Left lung (tissue), 10 donors: ENCODE measurements around the gene ABLIM3. TPM values are rescaled to one million over a fixed set of nuclear protein-coding genes. Genes with fewer than 3 reads are reported as not detected.

Source experiments
- ATAC-seq: fragments of 200-7000 bp; cut with Tn5 transposase; one replicate; pipeline ENCODE4 v1.9.1; 2020; ENCODE audit warnings: moderate library complexity
- DNase-seq, 4 donors: peaks; one replicate each; pipeline ENCODE4 v3.0.0-alpha.2; 2013 to 2020
- H3K27ac ChIP-seq, 2 donors: fragments of 200-600 bp; sonication (generic) in 1 of 2; one replicate each; pipeline versions ENCODE4 v1.5.0 to v1.8.0; 2020 to 2021
- H3K27me3 ChIP-seq, 2 donors: fragments of 200-600 bp; sonication (generic) in 1 of 2; one replicate each; pipeline versions ENCODE4 v1.5.0 to v1.8.0; 2020 to 2021
- H3K36me3 ChIP-seq, 2 donors: fragments of 200-600 bp; sonication (generic) in 1 of 2; one replicate each; pipeline versions ENCODE4 v1.5.0 to v1.8.0; 2020 to 2021
- H3K4me1 ChIP-seq, 2 donors: fragments of 200-600 bp; one replicate each; pipeline ENCODE4 v1.8.0; 2021
- H3K4me3 ChIP-seq, 2 donors: fragments of 200-600 bp; sonication (generic) in 1 of 2; one replicate each; pipeline versions ENCODE4 v1.5.0 to v1.8.0; 2020 to 2021; ENCODE audit warnings: mild to moderate bottlenecking in 1 of 2
- H3K9me3 ChIP-seq, 2 donors: fragments of 200-600 bp; sonication (generic) in 1 of 2; one replicate each; pipeline versions ENCODE4 v1.5.0 to v1.8.0; 2020 to 2021
- CTCF ChIP-seq, 2 donors: fragments of 200-600 bp; sonication (generic) in 1 of 2; IDR thresholded peaks; one replicate each; pipeline versions ENCODE4 v1.5.0 to v1.8.0; 2021; ENCODE audit warnings: antibody characterized with exemption in 2 of 2
- intact Hi-C, 2 donors: fragments of 100-400 bp; cut with DNase I; formaldehyde crosslinking; loops; one replicate each; pipeline versions ENCODE4 v1.11.2 to v1.14.2; 2022
- polyA plus RNA-seq, 6 donors: library from polyadenylated mRNA; unstranded; fragments of 120-200 nt; gene quantifications; one replicate each; pipeline ENCODE4 v1.2.1, GENCODE V29; 2013; ENCODE audit not compliant: insufficient read length in 6 of 6
- total RNA-seq, 2 donors: library from RNA; stranded (reverse); fragmentation: NEBNext Ultra II Directional; extraction: Animal tissue kit (Norgen Biotek cat#: 25700); gene quantifications; one replicate each; pipeline ENCODE4 v1.2.1, GENCODE V29; 2021
- donor health status: DM: no; HTN: yes; CAD: no.
- donor health status: DM: no; HTN: no; CAD: no.

Gene ABLIM3
- total and polyA plus RNA-seq, 8 donors = 33.2 to 145 (median 108) TPM

- Histone ChIP-seq H3K9me3 (no peaks in the 10 kb centered on the region), H3K4me3 (no peak overlapping the region), H3K27ac (no peak overlapping the region), H3K36me3 (peaks cover 0 to 33% of the 10 kb centered on the region in 2 donors), H3K27me3 (no peaks in the 10 kb centered on the region), H3K4me1 (no peaks in the 10 kb centered on the region)
- DNase-seq (no peak), ATAC-seq (no peak)
- no peak for TF ChIP-seq CTCF (IDR thresholded peaks at IDR 0.05)
- intact Hi-C loops = no loop called here
Observed at GRCh38 chr5:149198148-149198547, 56.9 kb downstream of the ABLIM3 start.

- DNase-seq (no peak), ATAC-seq (no peak)
- TF ChIP-seq CTCF (IDR thresholded peaks at IDR 0.05) = no peak
- peaks cover 0 to 2% of the 10 kb centered on the region in 2 donors for H3K4me1 ChIP-seq
- no peak overlapping the region for H3K4me3 ChIP-seq
- no peak overlapping the region for H3K27ac ChIP-seq
- H3K27me3 ChIP-seq = no peaks in the 10 kb centered on the region
- peaks cover 0 to 38% of the 10 kb centered on the region in 2 donors for H3K36me3 ChIP-seq
- intact Hi-C loops = no loop called here
- no peaks in the 10 kb centered on the region for H3K9me3 ChIP-seq
Observed at GRCh38 chr5:149200355-149200754, 59.1 kb downstream of the ABLIM3 start.

- DNase-seq (no peak), ATAC-seq (no peak)
- Histone ChIP-seq H3K4me1 (peaks cover 0 to 3% of the 10 kb centered on the region in 2 donors), H3K9me3 (no peaks in the 10 kb centered on the region), H3K36me3 (peaks cover 0 to 38% of the 10 kb centered on the region in 2 donors), H3K27me3 (no peaks in the 10 kb centered on the region), H3K27ac (no peak overlapping the region), H3K4me3 (no peak overlapping the region)
- intact Hi-C loops = no loop called here
- TF ChIP-seq CTCF (IDR thresholded peaks at IDR 0.05) = no peak
Observed at GRCh38 chr5:149201121-149201637, 59.9 kb downstream of the ABLIM3 start.

- no peaks in the 10 kb centered on the region for H3K9me3 ChIP-seq
- no peak for DNase-seq
- H3K4me1 ChIP-seq = peaks cover 0 to 3% of the 10 kb centered on the region in 2 donors
Observed at GRCh38 chr5:149202910-149203451, 61.7 kb downstream of the ABLIM3 start.

More at GRCh38 chr5:149202910-149203451, 61.7 kb downstream of the ABLIM3 start:
- intact Hi-C loops = no loop called here
- Histone ChIP-seq H3K27me3 (no peaks in the 10 kb centered on the region), H3K36me3 (peaks cover 0 to 38% of the 10 kb centered on the region in 2 donors), H3K27ac (no peak overlapping the region), H3K4me3 (no peak overlapping the region)
- ATAC-seq = no peak
- TF ChIP-seq CTCF (IDR thresholded peaks at IDR 0.05) = no peak
